Endothelial cell of umbilical vein (primary cell): ENCODE measurements around the gene TMPRSS13. TPM values are rescaled to one million over a fixed set of nuclear protein-coding genes. Genes with fewer than 3 reads are reported as not detected.

Source experiments
- BruUV-seq: library from RNA; stranded (reverse); fragments of 400-500 nt; replicated peaks from 2 replicates; lab custom pipeline; 2021; lab: Mats Ljungman, UMichigan
- CTCF ChIA-PET: fragments of 300-600, 350-600 bp; sonication (Branson Sonifier 250); formaldehyde crosslinking; loops from one replicate; lab custom pipeline; 2021; ENCODE audit warnings: antibody characterized with exemption, inconsistent platforms; lab: Charles Lee
- POLR2A ChIA-PET: fragments of 300-600, 350-600 bp; sonication (Branson Sonifier 250); formaldehyde crosslinking; loops from one replicate; lab custom pipeline; 2021; ENCODE audit warnings: antibody characterized with exemption, inconsistent platforms; lab: Charles Lee
- DNase-seq: peaks from one replicate; pipeline ENCODE4 v3.0.0-alpha.2; 2011; ENCODE audit warnings: low read depth, low spot score
- FAIRE-seq: peaks from 2 replicates; lab custom pipeline; 2011; peaks lifted over from hg19 to GRCh38; lab: Jason Lieb, UNC
- H2AFZ ChIP-seq: 2 replicates; pipeline ENCODE4 v1.6.0; 2012; ENCODE audit warnings: low read depth, low read length, control low read depth, inconsistent platforms
- H3K27ac ChIP-seq: 2 replicates; pipeline ENCODE4 v1.5.1; 2011; ENCODE audit warnings: low read depth, mild to moderate bottlenecking, control low read depth, low read length, moderate library complexity; ENCODE audit not compliant: insufficient read depth
- H3K27me3 ChIP-seq, 2 experiments: 2 replicates each; pipeline versions ENCODE4 v1.6.0 to v1.6.1; 2011; ENCODE audit warnings: low read length in 2 of 2, mixed read lengths in 1 of 2; ENCODE audit not compliant: control insufficient read depth in 2 of 2, insufficient read depth in 2 of 2
- H3K36me3 ChIP-seq, 2 experiments: 2 replicates in 1 of 2; 3 replicates in 1 of 2; pipeline ENCODE4 v1.5.1; 2011; ENCODE audit warnings: low read length in 2 of 2, mild to moderate bottlenecking in 1 of 2, moderate library complexity in 1 of 2; ENCODE audit not compliant: control insufficient read depth in 2 of 2, insufficient read depth in 2 of 2; ENCODE audit errors: extremely low read depth in 1 of 2
- H3K4me1 ChIP-seq: 3 replicates; pipeline ENCODE4 v1.5.1; 2011; ENCODE audit warnings: mild to moderate bottlenecking, low read length; ENCODE audit not compliant: control insufficient read depth, insufficient read depth; ENCODE audit errors: extremely low read depth
- H3K4me2 ChIP-seq: 2 replicates; pipeline ENCODE4 v1.6.1; 2011; ENCODE audit warnings: low read length, control low read depth, mixed read lengths; ENCODE audit not compliant: insufficient read depth
- H3K4me3 ChIP-seq, 3 experiments: fragments of 200-600 bp in 1 of 3; sonication (generic), shearing (Covaris generic) in 1 of 3; replicated peaks in 1 of 3; 2 replicates each; pipeline ENCODE4 v1.5.1; 2011 to 2016; ENCODE audit warnings: control low read depth in 3 of 3, low read length in 3 of 3, mild to moderate bottlenecking in 2 of 3, inconsistent platforms in 1 of 3, low read depth in 1 of 3, moderate library complexity in 1 of 3; ENCODE audit not compliant: insufficient read depth in 1 of 3
- H3K79me2 ChIP-seq: 2 replicates; pipeline ENCODE4 v1.6.0; 2012; ENCODE audit warnings: low read length, inconsistent platforms; ENCODE audit not compliant: control insufficient read depth, insufficient read depth
- H3K9ac ChIP-seq: replicated peaks from 2 replicates; pipeline ENCODE3; 2011; ENCODE audit warnings: low read length, control low read depth; ENCODE audit not compliant: insufficient read depth; ENCODE audit errors: extremely low read depth
- H3K9me1 ChIP-seq: replicated peaks from 3 replicates; pipeline ENCODE4 v1.6.0; 2011; ENCODE audit warnings: mild to moderate bottlenecking, low read length; ENCODE audit not compliant: control insufficient read depth, insufficient read depth; ENCODE audit errors: extremely low read depth
- H3K9me3 ChIP-seq: replicated peaks from 2 replicates; pipeline ENCODE4 v1.5.1; 2012; ENCODE audit warnings: low read length, inconsistent platforms; ENCODE audit not compliant: control insufficient read depth, insufficient read depth
- H4K20me1 ChIP-seq: replicated peaks from 2 replicates; pipeline ENCODE3; 2011; ENCODE audit warnings: mild to moderate bottlenecking, low read length; ENCODE audit not compliant: control insufficient read depth, insufficient read depth; ENCODE audit errors: extremely low read depth
- CTCF ChIP-seq, 2 donors: IDR thresholded peaks; 1 replicate in 1 of 2; 2 replicates in 1 of 2; pipeline ENCODE4 v1.5.1; 2011; ENCODE audit warnings: low read length in 2 of 2, mild to moderate bottlenecking in 2 of 2, moderate library complexity in 2 of 2, control low read depth in 1 of 2, inconsistent platforms in 1 of 2, low read depth in 1 of 2; ENCODE audit not compliant: insufficient read depth in 1 of 2; ENCODE audit errors: extremely low read depth in 1 of 2
- EZH2 ChIP-seq: IDR thresholded peaks from 2 replicates; pipeline ENCODE4 v1.6.1; 2012; ENCODE audit warnings: borderline replicate concordance, low read depth, mild to moderate bottlenecking, moderate library complexity, low read length, inconsistent platforms; ENCODE audit not compliant: severe bottlenecking
- FOS ChIP-seq: IDR thresholded peaks from 2 replicates; pipeline ENCODE4 v1.6.1; 2011; ENCODE audit warnings: mild to moderate bottlenecking, low read length, moderate library complexity, borderline replicate concordance; ENCODE audit not compliant: insufficient read depth
- GATA2 ChIP-seq: IDR thresholded peaks from 2 replicates; pipeline ENCODE4 v1.7.0; 2011; ENCODE audit warnings: low read depth, mild to moderate bottlenecking, moderate library complexity, mixed read lengths, low read length; ENCODE audit not compliant: insufficient read length, insufficient read depth
- JUN ChIP-seq: IDR thresholded peaks from 2 replicates; pipeline ENCODE4 v1.6.1; 2011; ENCODE audit warnings: borderline replicate concordance, low read depth; ENCODE audit not compliant: insufficient read length, insufficient read depth
- MAX ChIP-seq: IDR thresholded peaks from 2 replicates; pipeline ENCODE4 v1.6.1; 2011; ENCODE audit not compliant: insufficient read depth, insufficient read length
- MYC ChIP-seq: IDR thresholded peaks from one replicate; pipeline ENCODE4 v1.6.1; 2011; ENCODE audit warnings: mild to moderate bottlenecking, low read depth, low read length
- POLR2A ChIP-seq: IDR thresholded peaks from 2 replicates; pipeline ENCODE4 v1.6.1; 2012; ENCODE audit warnings: low read depth, mild to moderate bottlenecking, control low read depth, low read length
- POLR2AphosphoS5 ChIP-seq: IDR thresholded peaks from 2 replicates; pipeline ENCODE4 v1.6.1; 2012; ENCODE audit warnings: low read depth, mild to moderate bottlenecking, control low read depth, low read length, moderate library complexity; ENCODE audit not compliant: insufficient read depth
- dilution Hi-C: fragments of 300-500 bp; cut with MboI; formaldehyde crosslinking; loops from one replicate; pipeline ENCODE4 v1.15.0; 2019; ENCODE audit warnings: low sequenced_read_pairs; ENCODE audit not compliant: extremely low pct_ligation_motif_present
- intact Hi-C: fragments of 100-400 bp; cut with micrococcal nuclease; formaldehyde crosslinking; loops from one replicate; pipeline ENCODE4 v1.10.0; 2022
- polyA plus RNA-seq, 4 experiments: library from polyadenylated mRNA; depleted of rRNA in 3 of 4; stranded (reverse) in 3 of 4; unstranded in 1 of 4; fragments of >200 nt; gene quantifications; 2 replicates each; pipeline versions ENCODE4 v1.2.1 to v1.2.3, GENCODE V29; 2011 to 2012; ENCODE audit warnings: missing spikeins in 1 of 4
- total RNA-seq: library from RNA; stranded (reverse); gene quantifications from 2 replicates; pipeline ENCODE4 v1.2.3, GENCODE V29; 2021

Gene TMPRSS13
- total and polyA plus RNA-seq, 2 donors (not counting 3 experiments of a cell fraction or from before 2014, with no cell fraction given) = 0.22 to 0.46 TPM

- dilution Hi-C loops = no loop called here
- Histone ChIP-seq H3K9me3 (no peaks in the 10 kb centered on the region), H3K79me2 (no peaks in the 10 kb centered on the region), H4K20me1 (no peaks in the 10 kb centered on the region), H3K36me3 (no peaks in the 10 kb centered on the region), H2AFZ (no peak overlapping the region), H3K27ac (no peak overlapping the region), H3K9me1 (no peaks in the 10 kb centered on the region), H3K4me2 (no peak overlapping the region), H3K9ac (no peak overlapping the region), H3K4me1 (no peaks in the 10 kb centered on the region), H3K27me3 (peaks cover 2 to 8% of the 10 kb centered on the region in 2 experiments), H3K4me3 (no peak overlapping the region)
- intact Hi-C loops = no loop called here
- FAIRE-seq (no peak), DNase-seq (no peak)
- no TSS peak for BruUV-seq
- ChIA-PET POLR2A (no interaction called here), CTCF (interaction anchor here (1.2 to 3.1 kb wide), 5 partner anchors 15 to 124 kb away, joined by 3 to 18 read pairs (median 6); no protein-coding TSS in a partner anchor)
- TF ChIP-seq POLR2AphosphoS5 = no peak
- TF ChIP-seq MYC = no peak
- no peak for TF ChIP-seq MAX
- TF ChIP-seq FOS = no peak
- no peak for TF ChIP-seq JUN
- no peak for TF ChIP-seq POLR2A
- no peak for TF ChIP-seq EZH2
- no peak for TF ChIP-seq CTCF (IDR thresholded peaks at IDR 0.05; ENCODE audit: extremely low read depth in 1 of 2, insufficient read depth in 1 of 2, low read depth in 1 of 2, low read length in 2 of 2)
- no peak for TF ChIP-seq GATA2
Observed at GRCh38 chr11:117931971-117932370, 2.8 kb upstream of the TMPRSS13 start.
